ENCODE measurements around the gene PRKAG2.
"Not testable (repeated sequence)": the region's sequence is repeated elsewhere in the genome, so short reads cannot be mapped to it uniquely, and the experiment has no call there.

Gene PRKAG2

DNA sequence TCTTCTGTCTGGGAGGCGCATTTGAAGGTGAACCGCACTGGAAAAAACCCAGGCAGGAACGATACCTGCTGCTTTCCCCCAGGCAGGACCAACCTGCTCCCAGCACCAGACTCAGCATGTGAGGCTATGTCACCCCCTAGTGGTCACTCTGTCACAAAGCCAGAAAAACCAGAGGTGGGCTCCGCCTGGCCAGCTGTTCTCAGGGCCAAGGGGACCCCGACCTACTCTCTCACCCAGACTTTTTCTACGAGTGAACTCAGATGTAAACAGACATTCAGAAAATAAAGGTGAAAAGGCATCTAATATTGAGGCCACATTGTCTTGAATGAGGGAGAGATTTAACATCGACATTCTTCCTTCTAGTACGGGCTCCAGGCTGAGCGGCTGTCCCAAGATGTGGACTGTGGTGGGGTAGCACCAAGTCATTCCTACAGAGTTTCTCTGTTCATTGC is 117.3 kb downstream of the PRKAG2 start:
- peak; percentile 43 for DNase-seq

DNA sequence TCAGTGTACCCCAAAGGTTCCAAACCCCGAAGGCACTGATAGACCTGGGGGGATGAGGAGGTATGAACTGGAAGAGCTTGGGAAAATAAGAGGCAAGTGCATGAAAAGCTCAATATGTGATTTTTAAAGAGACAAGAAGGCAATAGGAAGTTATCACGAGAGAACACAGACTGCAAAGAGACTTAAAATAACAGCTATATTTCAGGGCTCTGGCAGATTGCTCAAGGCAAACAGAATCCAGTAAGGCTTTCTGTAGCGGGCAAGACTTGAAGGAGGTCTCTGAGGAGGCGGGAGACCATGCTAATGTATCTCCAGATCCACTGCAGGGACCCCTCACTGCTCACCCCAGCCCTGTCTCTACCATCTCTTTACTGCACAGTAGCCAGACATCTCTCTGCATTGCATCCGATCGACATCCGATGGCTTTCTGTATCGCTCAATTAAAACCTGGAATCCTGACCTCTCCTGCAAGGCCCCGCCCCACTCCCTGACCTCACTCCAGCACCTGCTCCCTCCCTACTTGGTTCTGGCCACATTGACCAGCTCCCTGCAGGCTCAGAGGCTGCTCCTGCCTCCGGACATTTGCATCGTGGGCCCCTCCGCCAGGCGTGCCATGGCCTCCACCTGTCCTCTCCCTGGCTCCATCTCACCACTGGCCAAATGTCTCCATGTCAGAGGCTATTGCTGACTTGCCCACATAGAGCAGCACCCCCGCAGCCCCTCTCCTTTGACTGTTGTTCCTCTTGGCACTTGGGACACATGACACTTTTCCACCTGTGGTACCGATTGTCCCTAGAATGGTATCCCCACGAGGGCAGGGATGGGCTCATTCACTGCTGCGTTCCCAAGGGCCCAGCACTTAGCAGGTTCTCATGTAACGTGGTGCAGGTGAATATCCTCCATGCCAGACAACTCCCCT is 118.0 kb downstream of the PRKAG2 start:
- no peak for DNase-seq

DNA sequence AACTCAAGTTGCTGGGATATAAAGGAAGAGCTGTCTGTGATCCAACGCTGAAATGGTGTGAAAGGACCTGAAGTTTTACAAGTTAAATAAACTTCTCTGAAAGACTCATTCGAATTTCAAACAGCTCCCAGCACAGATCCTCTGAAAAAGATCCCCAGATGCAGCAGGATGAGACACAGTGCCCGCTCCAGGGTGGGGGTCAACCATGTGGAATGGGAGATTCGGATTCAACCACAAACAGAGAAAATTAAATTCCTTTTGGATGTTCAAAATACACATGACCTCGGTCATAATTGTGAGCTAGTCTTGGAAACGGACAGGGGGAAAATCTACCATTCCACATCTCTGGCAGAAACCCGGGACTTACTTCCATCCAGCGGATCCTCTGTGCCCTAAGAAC is 119.6 kb downstream of the PRKAG2 start:
- DNase-seq, result no peak

DNA sequence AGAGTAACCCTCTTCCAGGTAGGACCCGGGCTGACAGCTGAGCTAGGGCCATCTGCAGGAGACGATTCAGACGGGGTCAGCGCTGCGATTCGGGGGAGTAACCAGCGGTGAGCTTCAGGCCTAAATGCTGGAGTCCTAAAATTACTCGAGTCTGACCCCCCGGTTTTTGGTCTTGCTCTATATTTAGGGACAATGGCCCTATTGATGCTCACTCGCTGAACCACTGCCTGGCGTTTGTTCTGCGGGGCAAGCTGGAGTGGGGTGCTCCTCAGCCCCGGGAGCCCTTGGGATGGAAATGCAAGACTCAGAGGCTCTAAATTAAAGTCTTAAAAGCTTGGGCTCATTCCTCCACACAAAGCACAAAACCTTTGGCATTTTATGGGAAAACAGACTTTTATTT is 120.0 kb downstream of the PRKAG2 start:
- no peak for DNase-seq

DNA sequence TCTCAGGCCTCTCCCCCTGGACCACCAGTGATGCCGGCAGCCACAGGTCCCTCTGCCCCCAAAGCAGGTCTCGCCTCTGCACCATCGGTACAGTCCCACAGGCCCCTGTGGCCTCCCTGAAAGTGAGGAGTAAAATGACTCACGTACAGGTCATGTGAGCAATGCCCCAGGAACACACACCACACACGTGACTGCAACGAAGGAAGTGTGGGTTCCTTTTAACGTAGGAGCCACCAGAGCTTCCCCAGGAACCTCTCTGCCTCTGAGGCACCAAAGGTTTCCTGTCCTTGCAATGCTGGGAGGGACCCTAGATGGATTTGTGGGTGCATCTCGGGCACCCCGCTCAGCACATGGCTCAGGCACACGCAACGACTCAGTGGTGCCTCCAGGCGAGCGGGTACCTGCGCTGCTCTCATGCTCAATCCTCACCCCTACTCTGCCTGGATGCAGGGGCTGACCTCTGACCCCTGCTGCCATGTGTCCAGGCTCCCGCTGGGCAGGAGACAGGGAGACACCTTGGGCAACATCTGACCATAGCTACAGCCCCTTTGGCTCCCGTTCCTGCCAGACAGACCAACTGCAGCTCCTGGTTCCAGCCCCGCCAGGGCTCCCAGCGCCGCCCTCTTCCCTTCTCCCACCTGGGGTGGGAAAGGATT is 120.7 kb downstream of the PRKAG2 start:
- DNase-seq, result peak; percentile 45

DNA sequence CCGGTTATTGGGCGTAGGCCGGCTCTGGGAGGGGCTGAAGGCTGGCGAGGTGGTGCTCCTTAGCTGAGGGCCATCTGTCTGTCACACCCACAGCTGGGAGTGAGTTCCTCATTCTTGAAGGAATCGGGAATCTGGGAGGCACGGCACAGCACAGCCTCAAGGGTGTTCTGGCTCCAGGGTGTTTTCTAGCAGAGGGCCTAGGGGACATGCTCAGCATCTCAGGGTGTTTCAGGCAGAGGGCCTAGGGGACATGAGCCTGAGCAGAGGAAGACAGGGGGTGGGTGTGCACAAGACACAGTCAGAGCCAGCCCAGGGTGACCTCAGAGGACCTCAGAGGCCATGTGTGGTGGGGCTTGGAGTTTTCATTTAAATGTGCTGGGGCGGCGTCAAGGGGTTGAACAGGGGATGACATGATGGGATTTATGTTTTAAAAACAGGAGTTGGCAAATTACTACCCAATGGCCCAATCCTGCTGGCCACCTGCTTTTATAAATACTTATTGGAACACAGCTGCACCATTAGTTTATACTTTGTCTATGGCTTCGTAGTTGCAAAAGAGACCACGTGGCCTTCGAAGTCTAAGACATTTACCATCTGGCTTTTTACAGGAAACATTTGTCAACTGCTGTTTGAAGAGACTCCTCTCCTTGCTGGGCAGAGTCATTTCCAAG is 121.6 kb downstream of the PRKAG2 start:
- no peak for DNase-seq

DNA sequence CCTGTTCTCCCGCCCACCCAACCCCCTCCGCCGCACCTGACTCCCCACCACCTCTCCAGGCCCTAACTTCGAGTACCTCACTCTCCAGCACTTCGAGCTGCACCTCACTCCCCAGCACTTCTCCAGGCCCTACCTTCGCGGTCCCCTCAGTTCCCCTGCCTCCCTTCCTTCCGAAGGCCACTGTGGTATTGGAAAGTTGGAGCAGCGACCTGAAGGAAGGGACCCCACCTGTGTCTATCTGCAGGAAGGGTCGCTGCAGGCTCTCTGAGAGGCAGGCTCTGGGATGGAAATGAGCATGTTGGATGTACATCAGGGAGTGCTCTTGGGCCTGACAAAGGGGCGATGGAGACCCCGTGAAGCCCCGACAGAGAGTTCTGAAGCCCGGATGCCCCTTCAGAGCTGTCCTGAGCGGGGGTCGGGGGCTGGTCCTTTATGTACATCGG is 122.2 kb downstream of the PRKAG2 start:
- no peak for DNase-seq

DNA sequence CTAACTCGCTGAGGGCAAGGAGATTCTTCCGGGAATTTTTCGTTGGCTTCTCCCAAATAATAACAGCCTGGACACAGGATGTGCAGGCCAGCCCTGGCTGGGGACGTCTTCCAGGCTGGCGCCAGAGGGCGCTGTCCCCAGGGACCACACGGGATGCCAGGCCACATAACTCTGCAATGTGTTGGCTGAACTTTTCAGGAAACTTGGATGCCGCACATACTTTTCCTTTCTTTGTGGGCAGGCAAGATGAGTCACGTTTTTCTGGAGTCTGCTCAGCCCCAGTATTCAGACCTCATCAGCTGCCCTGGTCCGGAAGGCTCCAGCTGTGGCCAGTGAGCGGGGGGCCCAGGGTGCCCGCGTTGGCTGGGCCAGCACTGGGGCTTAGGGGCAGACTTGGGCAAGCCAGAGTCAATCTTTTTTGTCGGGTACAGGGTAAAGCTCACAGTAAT is 122.7 kb downstream of the PRKAG2 start:
- no peak for DNase-seq

DNA sequence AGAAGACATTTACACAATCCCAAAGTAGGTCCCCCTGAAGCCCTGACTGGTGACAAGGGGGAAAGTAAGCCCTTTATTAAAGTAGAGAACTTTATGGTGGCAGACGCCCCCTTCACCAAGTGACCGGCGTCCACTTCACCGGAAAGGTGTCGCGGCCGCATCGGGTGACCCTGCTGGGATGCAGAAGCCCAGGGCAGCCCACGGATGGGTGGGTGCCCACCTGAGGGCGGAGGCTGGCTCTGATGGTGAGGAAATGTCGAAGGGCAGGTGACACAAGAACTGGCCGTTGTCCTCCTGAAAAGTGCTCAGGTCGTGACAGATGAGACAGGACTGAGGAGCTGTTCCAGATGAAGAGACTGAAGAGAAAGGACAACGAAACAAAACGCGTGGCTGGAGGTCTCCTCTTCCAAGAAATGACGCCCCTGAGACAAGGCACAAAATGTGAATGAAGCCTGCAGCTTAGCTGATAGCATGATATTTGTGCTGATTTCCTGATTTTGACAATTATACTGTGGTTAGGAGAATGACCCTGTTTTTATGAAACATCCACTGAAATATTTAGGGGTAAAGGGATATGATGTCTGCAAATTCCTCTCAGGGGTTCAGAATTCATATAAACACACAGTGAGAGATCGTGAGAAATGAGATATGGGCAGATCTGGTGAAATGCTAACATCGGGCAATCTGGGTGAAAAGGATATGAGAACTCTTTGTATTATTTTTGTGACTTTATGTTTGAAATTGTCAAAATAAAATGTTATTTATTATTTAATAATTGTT is 123.9 kb downstream of the PRKAG2 start:
- DNase-seq, result no peak

DNA sequence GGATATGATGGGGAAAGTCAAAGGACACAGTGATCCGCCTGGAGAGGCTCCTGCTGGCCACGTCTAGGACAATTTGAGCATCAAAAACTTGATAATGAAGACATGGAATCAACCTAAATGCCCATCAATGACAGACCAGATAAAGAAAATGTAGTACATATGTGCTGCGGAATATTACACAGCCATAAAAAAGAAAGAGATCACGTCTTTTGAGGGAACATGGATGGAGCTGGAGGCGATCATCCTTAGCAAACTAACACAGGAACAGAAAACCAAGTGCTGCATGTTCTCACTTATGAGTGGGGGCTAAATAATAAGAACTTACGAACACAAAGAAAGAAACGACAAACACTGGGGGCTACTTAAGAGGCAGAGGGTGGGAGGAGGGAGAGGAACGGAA is 124.9 kb downstream of the PRKAG2 start:
- no peak for DNase-seq

DNA sequence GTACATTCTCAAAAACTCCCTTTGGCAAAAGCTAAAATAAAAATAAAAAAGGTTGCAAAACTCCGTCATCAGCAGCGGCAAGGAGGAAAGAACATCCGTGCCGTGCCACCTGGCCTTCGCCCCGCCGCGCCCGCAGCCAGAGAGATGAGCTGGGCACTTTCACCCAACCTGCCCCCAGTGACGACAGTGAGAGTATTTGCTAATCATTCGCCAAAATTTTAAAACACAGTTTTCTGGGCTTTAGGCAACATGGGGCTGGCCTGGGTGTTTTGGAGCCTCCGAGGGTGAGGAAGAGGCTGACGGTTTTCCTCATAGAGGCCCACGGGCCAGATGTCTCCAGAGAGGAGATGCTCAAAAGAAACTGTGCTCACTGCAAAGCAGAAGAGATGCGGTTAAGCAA is 128.2 kb downstream of the PRKAG2 start:
- DNase-seq, result no peak

DNA sequence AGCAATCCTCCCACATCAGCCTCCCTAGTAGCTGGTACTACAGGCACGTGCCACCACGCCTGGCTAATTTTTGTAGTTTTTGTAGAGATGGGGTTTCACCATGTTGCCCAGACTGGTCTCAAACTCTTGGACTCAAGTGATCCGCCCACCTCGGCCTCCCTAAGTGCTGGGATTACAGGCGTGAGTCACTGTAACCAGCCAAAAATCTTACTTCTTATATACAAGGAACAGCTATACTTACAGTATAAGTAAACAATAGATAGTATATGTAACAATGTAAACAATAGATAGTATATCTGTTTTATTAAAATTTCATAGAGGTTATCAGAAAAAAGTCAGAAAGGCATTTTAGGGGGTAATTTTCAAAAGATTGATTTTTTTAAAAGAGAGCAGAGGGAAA is 128.9 kb downstream of the PRKAG2 start:
- not testable (repeated sequence) for DNase-seq

DNA sequence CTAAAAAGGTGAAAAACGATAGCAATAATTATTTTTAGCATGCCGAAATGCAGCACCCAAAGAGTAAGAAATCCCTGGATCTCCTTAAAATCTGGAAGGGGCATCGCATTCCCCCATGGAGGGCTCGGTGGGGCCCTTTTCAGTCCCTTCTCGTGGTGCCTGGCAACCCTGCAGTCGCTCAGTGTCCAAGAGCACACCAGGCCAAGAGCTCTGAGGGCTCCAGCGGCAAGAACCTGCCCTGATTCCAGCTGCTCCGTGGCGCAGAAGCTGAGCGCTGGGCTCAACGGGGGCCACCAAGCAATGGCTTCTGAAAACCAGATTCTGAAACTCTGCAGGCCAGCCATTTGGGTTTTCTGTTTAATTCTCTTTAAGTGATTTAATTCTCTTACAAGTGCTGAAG is 131.2 kb downstream of the PRKAG2 start:
- no peak for DNase-seq

DNA sequence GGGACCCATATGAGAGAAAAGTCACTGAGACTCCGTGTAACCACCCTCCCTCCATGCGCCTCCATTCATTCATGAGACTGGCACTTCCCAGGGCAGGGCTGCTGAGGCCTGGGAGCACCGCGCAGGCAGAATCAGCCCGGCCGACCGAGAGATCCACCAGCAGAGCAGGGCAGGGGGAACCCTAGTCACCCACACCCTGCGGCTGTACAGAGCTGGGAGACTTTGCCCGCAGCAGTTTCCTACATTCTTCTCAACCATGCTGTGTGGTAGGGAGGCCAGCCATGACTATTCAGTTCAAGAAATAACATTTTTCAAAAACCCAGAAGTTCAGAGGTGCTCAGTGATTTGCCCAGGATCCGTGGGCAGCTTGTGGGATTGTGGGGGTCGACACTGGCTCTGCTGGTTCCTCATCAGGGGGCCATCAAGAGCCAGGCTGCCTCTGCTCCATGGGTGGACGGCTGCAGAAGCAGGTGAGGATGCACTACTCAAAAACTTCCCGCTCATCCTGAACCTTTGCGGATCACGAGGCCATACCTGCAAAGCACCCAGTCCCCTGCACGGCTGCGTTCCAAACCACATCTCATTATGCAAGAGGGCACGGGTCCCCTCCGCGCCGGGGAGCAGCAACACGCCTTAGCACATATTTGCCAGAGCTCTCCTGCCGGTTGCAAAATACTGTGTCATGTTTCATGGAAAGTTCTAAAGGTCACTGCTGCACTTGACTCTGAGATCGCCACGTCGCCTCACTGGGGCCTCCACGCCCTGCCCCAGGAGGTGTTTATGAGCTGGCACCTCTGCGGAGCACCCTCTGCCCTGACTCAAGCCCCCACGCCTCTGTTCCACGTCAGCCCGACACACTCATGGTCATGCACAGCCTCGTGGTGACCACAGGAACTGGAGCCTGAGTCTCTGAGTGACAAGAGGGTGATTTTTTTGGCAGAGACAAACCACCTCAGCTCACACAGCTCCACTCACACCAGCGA is 132.0 kb downstream of the PRKAG2 start:
- DNase-seq, result no peak

DNA sequence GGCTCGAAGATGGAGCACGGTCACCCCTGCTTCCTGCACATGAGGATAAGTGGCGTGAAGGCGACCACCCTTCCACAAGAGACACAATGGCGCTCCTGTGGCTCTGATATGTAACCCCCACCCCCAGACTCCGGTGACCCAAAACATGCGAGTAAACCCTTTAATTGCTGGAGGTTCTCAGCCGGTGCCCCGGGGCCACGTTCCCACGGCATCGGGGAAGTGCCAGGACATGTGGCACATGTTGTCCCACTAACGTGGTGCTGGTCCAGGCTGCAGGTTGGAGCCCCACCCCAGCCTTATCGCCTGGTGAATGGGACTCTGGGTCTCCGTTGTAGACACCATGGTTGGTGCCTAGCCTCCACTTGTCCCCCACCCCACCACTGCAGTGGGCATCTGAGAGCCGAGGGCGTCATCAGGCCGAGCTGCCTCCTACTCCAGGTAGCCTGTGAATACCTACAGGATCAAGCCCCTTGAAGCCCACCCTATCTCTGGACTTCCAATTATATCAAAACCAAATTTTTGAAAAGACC is 132.8 kb downstream of the PRKAG2 start:
- DNase-seq, result no peak

DNA sequence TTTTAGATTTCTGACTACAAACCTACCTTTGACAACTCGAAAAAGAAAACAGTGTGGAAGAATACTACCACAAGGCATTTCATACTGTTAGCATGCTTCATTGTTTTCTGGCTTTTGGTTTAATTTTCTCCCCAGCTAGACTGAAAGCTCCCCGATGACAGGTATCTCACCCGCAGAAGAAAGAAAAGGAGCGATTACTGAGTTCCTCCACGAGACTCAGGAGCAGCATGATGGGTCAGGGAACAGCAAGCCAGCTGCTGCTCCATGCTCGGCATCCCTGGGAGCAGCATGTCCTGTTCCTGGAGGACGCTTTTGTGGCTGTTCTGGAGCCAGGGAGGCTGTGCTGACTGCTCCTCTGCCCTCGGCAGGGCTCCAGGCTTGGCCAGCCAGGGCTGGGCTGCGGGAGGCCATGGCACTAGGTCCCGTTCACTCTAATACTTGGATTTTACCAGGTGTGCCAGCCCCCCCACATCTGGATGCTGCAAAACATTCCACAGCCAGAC is 133.4 kb downstream of the PRKAG2 start:
- DNase-seq, result no peak

DNA sequence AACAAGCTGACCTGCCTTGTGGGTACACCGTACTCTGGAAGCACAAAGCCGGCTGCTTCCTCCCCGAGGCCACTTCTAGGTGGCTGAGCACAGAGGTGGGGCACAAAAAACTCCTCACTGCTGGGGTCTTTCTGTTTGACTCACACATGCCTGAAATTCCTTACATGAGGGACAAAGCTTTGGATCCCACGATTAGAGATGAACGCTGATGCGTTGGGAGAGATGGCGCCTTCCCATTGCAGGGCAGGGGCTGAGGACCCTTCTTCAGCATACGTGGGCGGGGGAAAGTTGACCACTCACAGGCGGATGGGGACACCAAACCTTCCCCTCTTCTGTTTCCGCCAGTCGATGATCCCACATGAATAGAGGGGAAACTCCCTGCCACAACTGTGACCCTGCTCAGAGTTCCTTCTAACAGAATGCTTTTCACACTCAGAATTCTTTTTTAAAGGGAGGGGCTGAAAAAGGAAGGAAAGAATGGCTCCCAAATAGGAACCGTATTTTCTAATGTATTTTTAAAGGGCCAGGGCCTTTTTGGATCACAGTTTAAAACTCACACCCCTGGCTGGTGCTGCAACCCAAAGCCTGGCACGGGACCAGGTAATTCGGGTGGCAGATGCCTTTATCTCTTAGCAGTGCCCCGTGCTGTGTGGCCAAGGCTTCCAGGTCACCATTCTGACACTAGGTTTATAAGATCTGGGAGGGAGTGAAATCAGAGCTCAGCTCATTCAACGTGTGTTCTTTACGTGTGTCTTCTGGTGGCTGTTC is 134.0 kb downstream of the PRKAG2 start:
- no peak for DNase-seq

DNA sequence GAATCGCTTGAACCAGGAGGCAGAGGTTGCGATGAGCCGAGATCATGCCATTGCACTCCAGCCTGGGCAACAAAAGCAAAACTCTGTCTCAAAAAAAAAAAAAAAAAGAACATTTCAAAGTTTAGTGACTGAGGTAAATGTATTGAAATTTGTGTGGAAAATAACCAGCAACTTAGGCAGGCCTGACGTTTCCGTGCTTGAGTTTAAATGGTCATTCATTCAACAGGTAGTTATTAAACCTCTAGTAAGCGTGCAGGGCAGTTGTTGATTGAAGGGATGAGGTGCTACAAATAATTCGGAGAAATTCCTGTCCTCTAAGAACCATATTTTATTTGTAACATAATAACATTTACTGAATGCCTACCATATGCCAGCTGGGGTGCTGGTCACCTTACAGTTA is 135.3 kb downstream of the PRKAG2 start:
- DNase-seq, result no peak

DNA sequence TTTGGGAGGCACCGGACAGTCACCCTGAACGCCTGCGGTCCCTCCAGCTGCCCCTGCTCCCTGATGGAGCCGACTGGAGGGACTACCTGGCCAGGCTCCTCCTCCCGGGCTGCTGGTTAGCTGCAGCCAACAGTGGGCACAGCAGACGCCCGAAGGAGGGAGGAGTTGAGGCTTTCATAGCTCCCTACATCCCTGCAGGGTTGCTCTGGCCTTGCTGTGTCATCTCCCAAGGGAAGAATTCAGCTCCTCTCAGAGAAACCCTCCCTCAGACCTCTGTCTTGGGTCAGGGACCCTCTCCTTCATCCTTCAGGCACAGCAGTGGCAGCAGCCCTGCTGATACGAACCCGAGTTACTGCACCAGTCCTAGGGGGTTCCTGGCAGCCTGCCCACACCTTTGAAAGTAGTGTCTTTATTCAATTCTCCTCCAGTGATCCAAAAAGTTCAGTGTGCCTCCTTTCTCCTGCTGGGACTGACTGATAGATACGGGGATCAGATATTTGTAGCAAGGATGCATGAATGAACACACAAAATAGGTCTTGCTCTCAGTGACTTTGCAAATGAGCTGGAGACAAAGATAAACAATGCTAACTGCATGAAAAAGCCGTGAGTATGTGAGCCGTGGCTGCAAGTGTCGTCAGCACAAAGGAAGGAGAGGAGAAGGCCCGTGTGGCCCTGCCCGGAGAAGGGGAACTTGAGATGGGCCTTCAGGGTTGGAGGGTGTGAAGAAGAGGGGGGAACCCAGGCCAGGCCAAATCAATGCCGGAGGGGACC is 136.6 kb downstream of the PRKAG2 start:
- DNase-seq, result no peak

Data from activated CD4-positive, alpha-beta T cell treated with anti-CD3 and anti-CD28 coated beads for 1 hour (primary cell).